T-cell (primary cell): ENCODE data around the gene ADAMTS9. TPM values are rescaled to one million over a fixed set of nuclear protein-coding genes. Genes with fewer than 3 reads are reported as not detected.

Experiments
- ATAC-seq, 4 experiments: fragments of 200-7000 bp in 3 of 4; fragments of 150-1000 bp in 1 of 4; cut with Tn5 transposase; replicated peaks in 1 of 4; 1 replicate in 3 of 4; 2 replicates in 1 of 4; pipeline ENCODE4 v1.10.0; 2021; ENCODE audit warnings: moderate library complexity in 3 of 4, mild to moderate bottlenecking in 2 of 4, moderate number of reproducible peaks in 1 of 4
- CTCF ChIA-PET, 2 donors: fragments of 300-600 bp; sonication (Branson Sonifier 250); formaldehyde crosslinking; loops; one replicate each; lab custom pipeline; 2022; ENCODE audit warnings: antibody characterized with exemption in 2 of 2; lab: Charles Lee
- POLR2A ChIA-PET, 2 donors: fragments of 300-600 bp; sonication (Branson Sonifier 250); formaldehyde crosslinking; loops; one replicate each; lab custom pipeline; 2022; ENCODE audit warnings: antibody characterized with exemption in 2 of 2; lab: Charles Lee
- DNase-seq, 35 experiments: peaks; one replicate each; pipeline versions ENCODE4 v3.0.0 to v3.0.0-alpha.2; 2013 to 2023
- H3K27ac ChIP-seq: one replicate; pipeline ENCODE4 v1.5.1; 2013; ENCODE audit warnings: low read length
- H3K27me3 ChIP-seq, 2 experiments: replicated peaks in 1 of 2; 1 replicate in 1 of 2; 2 replicates in 1 of 2; pipeline versions ENCODE4 v1.6.1 to v1.7.0; 2013; ENCODE audit warnings: low read length in 1 of 2, mixed read lengths in 1 of 2; ENCODE audit not compliant: control insufficient read depth in 2 of 2, insufficient read depth in 2 of 2; ENCODE audit errors: extremely low read depth in 1 of 2
- H3K36me3 ChIP-seq, 2 donors: 1 replicate in 1 of 2; 2 replicates in 1 of 2; pipeline versions ENCODE4 v1.6.1 to v1.7.0; 2013; ENCODE audit warnings: low read length in 1 of 2; ENCODE audit not compliant: control insufficient read depth in 2 of 2, insufficient read depth in 1 of 2; ENCODE audit errors: extremely low read depth in 1 of 2
- H3K4me1 ChIP-seq, 2 experiments: 1 replicate in 1 of 2; 2 replicates in 1 of 2; pipeline versions ENCODE4 v1.6.1 to v1.7.0; 2013; ENCODE audit warnings: low read length in 2 of 2, mixed read lengths in 1 of 2; ENCODE audit not compliant: insufficient read depth in 2 of 2, control insufficient read depth in 1 of 2; ENCODE audit errors: extremely low read depth in 1 of 2
- H3K4me3 ChIP-seq, 2 donors: 1 replicate in 1 of 2; 2 replicates in 1 of 2; pipeline versions ENCODE4 v1.5.1 to v1.7.0; 2013; ENCODE audit warnings: mild to moderate bottlenecking in 2 of 2, low read length in 1 of 2, moderate library complexity in 1 of 2; ENCODE audit not compliant: control insufficient read depth in 1 of 2; ENCODE audit errors: extremely low read depth in 1 of 2
- H3K9me3 ChIP-seq: 2 replicates; pipeline ENCODE4 v1.7.0; 2013
- H3K27ac Mint-ChIP-seq, 2 donors: one replicate each; pipeline ENCODE4 v1.8.0; 2020 to 2021; ENCODE audit warnings: mild to moderate bottlenecking in 2 of 2, mixed read lengths in 2 of 2
- H3K27me3 Mint-ChIP-seq, 2 donors: one replicate each; pipeline ENCODE4 v1.8.0; 2021 to 2022; ENCODE audit warnings: mixed read lengths in 2 of 2
- H3K36me3 Mint-ChIP-seq: one replicate; pipeline ENCODE4 v1.8.0; 2021; ENCODE audit warnings: mixed read lengths
- H3K4me1 Mint-ChIP-seq, 3 donors: one replicate each; pipeline ENCODE4 v1.8.0; 2020 to 2022; ENCODE audit warnings: mixed read lengths in 3 of 3, mild to moderate bottlenecking in 1 of 3
- H3K4me3 Mint-ChIP-seq, 3 donors: one replicate each; pipeline ENCODE4 v1.8.0; 2020 to 2022; ENCODE audit warnings: mild to moderate bottlenecking in 3 of 3, mixed read lengths in 3 of 3, moderate library complexity in 3 of 3
- H3K9me3 Mint-ChIP-seq, 3 donors: one replicate each; pipeline ENCODE4 v1.8.0; 2020 to 2022; ENCODE audit warnings: mixed read lengths in 3 of 3
- WGBS: methylation state at CpG from one replicate; pipeline ENCODE4 v1.1.5; 2013; ENCODE audit warnings: missing lambda C conversion rate; ENCODE audit not compliant: insufficient coverage; 5-methylcytosine and 5-hydroxymethylcytosine counted together
- total RNA-seq, 35 experiments: library from RNA in 6 of 35; stranded (reverse) in 6 of 35; fragments of 120-200 nt in 1 of 35; gene quantifications; one replicate each; pipeline versions ENCODE4 v1.2.1 to v1.2.4 and lab custom pipeline; 2013 to 2026

The ADAMTS9 gene
- total RNA-seq, 5 donors from 2014 or later (not counting 1 experiment from before 2014, with no cell fraction given), result 0.09 to 0.10 TPM; not detected in 3

- Mint-ChIP-seq H3K4me3 (no peak overlapping the region), H3K36me3 (no peaks in the 10 kb centered on the region), H3K9me3 (peaks cover 0 to 6% (median 0%) of the 10 kb centered on the region in 3 donors), H3K27me3 (no peaks in the 10 kb centered on the region), H3K27ac (no peak overlapping the region), H3K4me1 (no peaks in the 10 kb centered on the region)
- ATAC-seq, result no peak
- 81% methylated on average over 3 of the region's 7 CpGs for WGBS
- CTCF ChIA-PET, result interaction anchor here in 1 of 2 donors (0.7 kb wide), 1 partner anchor 1602 kb away, joined by 3 read pairs; no protein-coding TSS in a partner anchor
- Histone ChIP-seq H3K4me1 (no peaks in the 10 kb centered on the region), H3K9me3 (no peaks in the 10 kb centered on the region), H3K4me3 (no peak overlapping the region), H3K27me3 (no peaks in the 10 kb centered on the region), H3K36me3 (no peaks in the 10 kb centered on the region), H3K27ac (no peak overlapping the region)
- POLR2A ChIA-PET, result no interaction called here
- no peak for DNase-seq
Measured at GRCh38 chr3:64578062-64578770, 109.6 kb downstream of the ADAMTS9 start.

- Mint-ChIP-seq H3K4me1 (no peaks in the 10 kb centered on the region), H3K27ac (no peak overlapping the region), H3K27me3 (no peaks in the 10 kb centered on the region), H3K4me3 (no peak overlapping the region), H3K36me3 (no peaks in the 10 kb centered on the region), H3K9me3 (peaks cover 0 to 9% (median 0%) of the 10 kb centered on the region in 3 donors)
- 72% methylated on average over 4 of the region's 10 CpGs for WGBS
- no peak overlapping the region for H3K4me3 ChIP-seq
- no peaks in the 10 kb centered on the region for H3K4me1 ChIP-seq
- H3K27me3 ChIP-seq, result no peaks in the 10 kb centered on the region
- no peaks in the 10 kb centered on the region for H3K9me3 ChIP-seq
- POLR2A ChIA-PET, result no interaction called here
- H3K36me3 ChIP-seq, result no peaks in the 10 kb centered on the region
- no peak for ATAC-seq
- no peak for DNase-seq
- no peak overlapping the region for H3K27ac ChIP-seq
- CTCF ChIA-PET, result no interaction called here
Measured at GRCh38 chr3:64576211-64576775, 111.5 kb downstream of the ADAMTS9 start.

GRCh38 chr3:64575211-64575844 lies 112.5 kb downstream of the ADAMTS9 start:
- no peaks in the 10 kb centered on the region for H3K4me1 ChIP-seq
- Mint-ChIP-seq H3K27me3 (no peaks in the 10 kb centered on the region), H3K9me3 (peaks cover 0 to 9% (median 0%) of the 10 kb centered on the region in 3 donors), H3K27ac (no peak overlapping the region), H3K4me1 (no peaks in the 10 kb centered on the region), H3K4me3 (no peak overlapping the region), H3K36me3 (no peaks in the 10 kb centered on the region)
- H3K9me3 ChIP-seq, result no peaks in the 10 kb centered on the region
- H3K4me3 ChIP-seq, result no peak overlapping the region
- POLR2A ChIA-PET, result no interaction called here
- H3K27ac ChIP-seq, result no peak overlapping the region
- no peaks in the 10 kb centered on the region for H3K27me3 ChIP-seq
- ATAC-seq, result no peak
- no peak for DNase-seq
- WGBS, result no CpG with 5 or more reads among the region's 2 CpGs
- CTCF ChIA-PET, result no interaction called here
- H3K36me3 ChIP-seq, result no peaks in the 10 kb centered on the region

- Mint-ChIP-seq H3K4me1 (no peaks in the 10 kb centered on the region), H3K36me3 (no peaks in the 10 kb centered on the region), H3K4me3 (no peak overlapping the region), H3K27ac (no peak overlapping the region), H3K9me3 (peaks cover 0 to 9% (median 0%) of the 10 kb centered on the region in 3 donors), H3K27me3 (no peaks in the 10 kb centered on the region)
- no peak overlapping the region for H3K27ac ChIP-seq
- 86% methylated on average over 1 of the region's 2 CpGs for WGBS
- DNase-seq, result no peak
- H3K27me3 ChIP-seq, result no peaks in the 10 kb centered on the region
- no peak overlapping the region for H3K4me3 ChIP-seq
- ChIA-PET CTCF (no interaction called here), POLR2A (no interaction called here)
- H3K4me1 ChIP-seq, result no peaks in the 10 kb centered on the region
- no peaks in the 10 kb centered on the region for H3K36me3 ChIP-seq
- ATAC-seq, result no peak
- H3K9me3 ChIP-seq, result no peaks in the 10 kb centered on the region
Measured at GRCh38 chr3:64574194-64574593, 113.6 kb downstream of the ADAMTS9 start.

- Mint-ChIP-seq H3K27me3 (no peaks in the 10 kb centered on the region), H3K27ac (no peak overlapping the region), H3K4me3 (no peak overlapping the region), H3K9me3 (peaks cover 0 to 3% (median 0%) of the 10 kb centered on the region in 3 donors), H3K36me3 (no peaks in the 10 kb centered on the region), H3K4me1 (no peaks in the 10 kb centered on the region)
- WGBS, result no CpG with 5 or more reads among the region's 1 CpG
- Histone ChIP-seq H3K4me3 (no peak overlapping the region), H3K4me1 (no peaks in the 10 kb centered on the region), H3K36me3 (no peaks in the 10 kb centered on the region), H3K27ac (no peak overlapping the region), H3K27me3 (no peaks in the 10 kb centered on the region), H3K9me3 (no peaks in the 10 kb centered on the region)
- DNase-seq (no peak), ATAC-seq (no peak)
- POLR2A ChIA-PET, result no interaction called here
- CTCF ChIA-PET, result no interaction called here
Measured at GRCh38 chr3:64571982-64572381, 115.8 kb downstream of the ADAMTS9 start.

GRCh38 chr3:64568895-64569517 lies 118.8 kb downstream of the ADAMTS9 start:
- ChIA-PET POLR2A (no interaction called here), CTCF (no interaction called here)
- peaks cover 0 to 5% of the 10 kb centered on the region in 2 donors for H3K27me3 Mint-ChIP-seq
- Histone ChIP-seq H3K27me3 (no peaks in the 10 kb centered on the region), H3K36me3 (no peaks in the 10 kb centered on the region), H3K4me1 (no peaks in the 10 kb centered on the region), H3K27ac (no peak overlapping the region), H3K9me3 (no peaks in the 10 kb centered on the region), H3K4me3 (no peak overlapping the region)
- no peak overlapping the region for H3K27ac Mint-ChIP-seq
- peaks cover 0 to 3% (median 0%) of the 10 kb centered on the region in 3 donors for H3K9me3 Mint-ChIP-seq
- DNase-seq (no peak), ATAC-seq (no peak)
- WGBS, result no CpG with 5 or more reads among the region's 5 CpGs
- H3K4me3 Mint-ChIP-seq, result no peak overlapping the region
- H3K4me1 Mint-ChIP-seq, result no peaks in the 10 kb centered on the region
- no peaks in the 10 kb centered on the region for H3K36me3 Mint-ChIP-seq
